Measurements from ENCODE around the gene IGF1.

Gene IGF1

DNA sequence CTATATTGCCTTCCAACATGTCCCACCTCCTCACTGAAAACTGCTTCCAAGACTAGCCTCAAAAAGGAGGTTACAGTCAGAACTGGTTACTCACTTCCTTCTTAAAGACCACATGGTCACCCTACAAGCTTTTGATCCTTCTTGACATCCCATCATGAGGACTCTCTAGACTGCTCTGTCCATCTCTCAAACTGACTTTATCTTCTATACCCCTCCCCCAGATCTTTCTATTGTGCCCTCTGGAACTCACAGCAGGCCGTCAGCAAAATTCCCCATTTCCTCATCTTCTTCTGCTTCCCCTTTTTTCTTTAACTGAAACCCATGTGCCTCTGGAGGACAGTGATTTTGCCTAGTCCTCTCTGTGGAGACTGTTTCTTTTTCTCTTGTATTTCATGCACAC, 18.1 kb upstream of the IGF1 start:
- Histone ChIP-seq H3K4me3 (no peak overlapping the region), H3K27ac (no peak overlapping the region), H3K4me1 (no peaks in the 10 kb centered on the region), H3K36me3 (no peaks in the 10 kb centered on the region), H3K9me3 (no peaks in the 10 kb centered on the region), H3K27me3 (no peaks in the 10 kb centered on the region)
- DNase-seq: no peak
- intact Hi-C loops (cut with DNase I; ENCODE audit: low total_unique reads): no loop called here
- TF ChIP-seq, protein P1, sequence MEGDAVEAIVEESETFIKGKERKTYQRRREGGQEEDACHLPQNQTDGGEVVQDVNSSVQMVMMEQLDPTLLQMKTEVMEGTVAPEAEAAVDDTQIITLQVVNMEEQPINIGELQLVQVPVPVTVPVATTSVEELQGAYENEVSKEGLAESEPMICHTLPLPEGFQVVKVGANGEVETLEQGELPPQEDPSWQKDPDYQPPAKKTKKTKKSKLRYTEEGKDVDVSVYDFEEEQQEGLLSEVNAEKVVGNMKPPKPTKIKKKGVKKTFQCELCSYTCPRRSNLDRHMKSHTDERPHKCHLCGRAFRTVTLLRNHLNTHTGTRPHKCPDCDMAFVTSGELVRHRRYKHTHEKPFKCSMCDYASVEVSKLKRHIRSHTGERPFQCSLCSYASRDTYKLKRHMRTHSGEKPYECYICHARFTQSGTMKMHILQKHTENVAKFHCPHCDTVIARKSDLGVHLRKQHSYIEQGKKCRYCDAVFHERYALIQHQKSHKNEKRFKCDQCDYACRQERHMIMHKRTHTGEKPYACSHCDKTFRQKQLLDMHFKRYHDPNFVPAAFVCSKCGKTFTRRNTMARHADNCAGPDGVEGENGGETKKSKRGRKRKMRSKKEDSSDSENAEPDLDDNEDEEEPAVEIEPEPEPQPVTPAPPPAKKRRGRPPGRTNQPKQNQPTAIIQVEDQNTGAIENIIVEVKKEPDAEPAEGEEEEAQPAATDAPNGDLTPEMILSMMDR (IDR thresholded peaks at IDR 0.05): no peak

DNA sequence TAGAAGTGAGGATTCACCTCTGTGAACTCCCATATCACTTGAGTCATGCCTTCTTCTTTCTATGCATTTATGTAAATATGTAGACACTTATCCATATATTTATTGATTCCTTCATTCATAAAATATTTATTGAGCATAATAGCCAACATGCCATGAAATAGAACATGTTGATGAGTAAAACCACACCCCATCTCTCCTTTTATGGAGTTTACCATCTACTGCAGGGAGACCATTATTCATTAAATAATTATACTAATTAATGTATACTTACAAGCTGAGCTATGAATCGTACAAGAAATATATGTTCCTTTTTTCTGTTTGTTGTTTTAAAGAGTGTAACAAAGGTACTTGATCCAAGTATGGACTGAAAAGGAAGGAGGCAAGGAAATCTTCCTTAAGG, 17.4 kb upstream of the IGF1 start:
- Histone ChIP-seq H3K27me3 (no peaks in the 10 kb centered on the region), H3K9me3 (no peaks in the 10 kb centered on the region), H3K36me3 (no peaks in the 10 kb centered on the region), H3K4me1 (no peaks in the 10 kb centered on the region), H3K4me3 (no peak overlapping the region), H3K27ac (no peak overlapping the region)
- TF ChIP-seq, protein P1 (IDR thresholded peaks at IDR 0.05): no peak
- DNase-seq: no peak
- intact Hi-C loops (cut with DNase I; ENCODE audit: low total_unique reads): no loop called here

- Histone ChIP-seq H3K27ac (no peak overlapping the region), H3K4me1 (no peaks in the 10 kb centered on the region), H3K36me3 (no peaks in the 10 kb centered on the region), H3K9me3 (no peaks in the 10 kb centered on the region), H3K4me3 (no peak overlapping the region), H3K27me3 (no peaks in the 10 kb centered on the region)
- DNase-seq: no peak
- intact Hi-C loops (cut with DNase I; ENCODE audit: low total_unique reads): no loop called here
- TF ChIP-seq, protein P1 (IDR thresholded peaks at IDR 0.05): no peak
These were observed 16.2 kb upstream of the IGF1 start for GRCh38 chr12:102496591-102496990.

DNA sequence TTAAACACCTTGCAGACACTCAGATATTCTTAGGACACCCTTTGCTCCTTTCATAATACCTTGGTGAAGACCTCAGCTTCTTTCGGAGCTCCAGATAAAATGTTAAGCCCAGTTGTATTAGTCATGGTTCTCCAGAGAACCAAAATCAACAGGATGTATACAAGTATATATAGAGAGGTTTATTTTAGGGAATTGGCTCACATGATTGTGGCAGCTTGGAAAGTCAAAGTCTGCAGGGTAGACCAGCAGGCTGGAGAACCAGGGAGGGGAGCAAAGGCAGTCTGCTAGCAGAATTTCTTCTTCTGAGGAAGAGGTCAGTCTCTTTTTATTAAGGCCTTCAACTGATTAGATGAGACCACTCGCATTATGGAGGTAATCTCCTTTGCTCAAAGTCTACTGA, 6.9 kb upstream of the IGF1 start:
- TF ChIP-seq, protein P1 (IDR thresholded peaks at IDR 0.05): no peak
- Histone ChIP-seq H3K4me3 (no peak overlapping the region), H3K36me3 (no peaks in the 10 kb centered on the region), H3K9me3 (no peaks in the 10 kb centered on the region), H3K4me1 (no peaks in the 10 kb centered on the region), H3K27me3 (no peaks in the 10 kb centered on the region), H3K27ac (no peak overlapping the region)
- DNase-seq: no peak
- intact Hi-C loops (cut with DNase I; ENCODE audit: low total_unique reads): no loop called here

GRCh38 chr12:102486153-102486552, 5.8 kb upstream of the IGF1 start:
- peaks cover 0 to 6% (median 2%) of the 10 kb centered on the region in 4 donors for H3K4me1 ChIP-seq
- intact Hi-C loops (cut with DNase I; ENCODE audit: low total_unique reads): no loop called here
- TF ChIP-seq, protein P1 (IDR thresholded peaks at IDR 0.05): no peak
- H3K27me3 ChIP-seq: no peaks in the 10 kb centered on the region
- no peaks in the 10 kb centered on the region for H3K36me3 ChIP-seq
- no peak overlapping the region for H3K27ac ChIP-seq
- no peak overlapping the region for H3K4me3 ChIP-seq
- no peak for DNase-seq
- H3K9me3 ChIP-seq: no peaks in the 10 kb centered on the region

DNA sequence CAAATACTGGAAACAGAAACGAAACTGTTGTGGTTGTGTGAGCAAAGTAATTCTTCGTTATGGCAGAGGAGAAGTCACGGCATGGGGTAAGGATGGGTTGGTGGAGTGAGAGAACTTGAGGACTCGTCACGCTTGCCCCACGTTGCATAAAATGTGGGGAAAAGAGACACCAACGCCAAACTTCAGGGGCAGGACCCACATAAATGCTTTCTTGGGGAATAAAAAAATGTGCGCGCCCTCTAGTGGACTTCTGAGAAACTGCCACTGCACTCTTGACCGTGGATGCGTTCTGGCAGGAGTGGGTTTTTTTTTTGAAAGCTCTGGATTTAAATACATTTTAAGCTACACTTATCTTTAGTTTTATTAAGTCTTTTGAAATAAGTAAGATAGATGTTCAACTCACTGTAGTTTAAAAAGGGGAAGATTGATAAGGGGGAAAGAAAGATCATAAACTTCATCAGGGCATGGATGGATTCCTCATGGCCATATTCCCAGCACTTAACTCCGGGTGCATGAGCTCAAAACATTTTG, 4.1 kb upstream of the IGF1 start:
- TF ChIP-seq, protein P1 (IDR thresholded peaks at IDR 0.05): peak; percentile 67 to 89
- H3K27ac ChIP-seq: peak overlapping the region; percentile 34
- H3K4me3 ChIP-seq: peak overlapping the region; percentile 25 to 27
- peak; percentile 72 to 76 for DNase-seq
- intact Hi-C loops (cut with DNase I; ENCODE audit: low total_unique reads): no loop called here
- no peaks in the 10 kb centered on the region for H3K27me3 ChIP-seq
- peaks cover 0 to 23% (median 16%) of the 10 kb centered on the region in 4 donors for H3K4me1 ChIP-seq
- no peaks in the 10 kb centered on the region for H3K9me3 ChIP-seq
- no peaks in the 10 kb centered on the region for H3K36me3 ChIP-seq

Measured in tibial artery (tissue), 4 donors.